H1 (cell line): ENCODE measurements around the gene CDKL5. TPM values are rescaled to one million over a fixed set of nuclear protein-coding genes. Genes with fewer than 3 reads are reported as not detected.

Experiments
- CTCF ChIA-PET: fragments of 300-600 bp; sonication (Branson Sonifier 250); formaldehyde crosslinking; loops from one replicate; lab custom pipeline; 2021; ENCODE audit not compliant: partially characterized antibody; lab: Charles Lee
- POLR2A ChIA-PET: fragments of 300-600 bp; sonication (Branson Sonifier 250); formaldehyde crosslinking; loops from one replicate; lab custom pipeline; 2021; ENCODE audit warnings: inconsistent platforms; ENCODE audit not compliant: partially characterized antibody; lab: Charles Lee
- DNase-seq, 2 experiments: peaks; one replicate each; pipeline versions ENCODE4 v3.0.0 to v3.0.0-alpha.2; 2010 to 2022; ENCODE audit warnings: low spot score in 2 of 2, low read depth in 1 of 2, mixed read lengths in 1 of 2
- FAIRE-seq: peaks from 2 replicates; lab custom pipeline; 2011; peaks lifted over from hg19 to GRCh38; lab: Jason Lieb, UNC
- H2AFZ ChIP-seq: 2 replicates; pipeline ENCODE4 v1.8.1; 2012; ENCODE audit warnings: low read length, inconsistent platforms
- H2AK5ac ChIP-seq: 2 replicates; pipeline ENCODE4 v1.6.1; 2013; ENCODE audit warnings: low read depth, low read length
- H2BK120ac ChIP-seq: replicated peaks from 2 replicates; pipeline ENCODE3; 2013; ENCODE audit warnings: low read depth, low read length, inconsistent platforms
- H2BK12ac ChIP-seq: 2 replicates; pipeline ENCODE4 v1.6.1; 2013; ENCODE audit warnings: low read depth, low read length
- H2BK15ac ChIP-seq: 2 replicates; pipeline ENCODE4 v1.6.1; 2013; ENCODE audit warnings: low read length
- H2BK20ac ChIP-seq: 2 replicates; pipeline ENCODE4 v1.6.1; 2013; ENCODE audit warnings: low read length
- H2BK5ac ChIP-seq: 2 replicates; pipeline ENCODE4 v1.6.1; 2013; ENCODE audit warnings: low read depth, low read length
- H3K14ac ChIP-seq: 2 replicates; pipeline ENCODE4 v1.6.1; 2013; ENCODE audit warnings: inconsistent platforms; ENCODE audit not compliant: insufficient read length
- H3K18ac ChIP-seq: 2 replicates; pipeline ENCODE4 v1.6.1; 2013; ENCODE audit warnings: low read length; ENCODE audit errors: extremely low read depth
- H3K23ac ChIP-seq: 2 replicates; pipeline ENCODE4 v1.6.1; 2013; ENCODE audit warnings: inconsistent platforms; ENCODE audit not compliant: insufficient read length
- H3K23me2 ChIP-seq: 2 replicates; pipeline ENCODE4 v1.6.1; 2013; ENCODE audit warnings: low read depth, low read length
- H3K27ac ChIP-seq: 2 replicates; pipeline ENCODE4 v1.6.1; 2011; ENCODE audit warnings: low read depth, low read length, inconsistent platforms
- H3K27me3 ChIP-seq, 4 experiments: replicated peaks in 1 of 4; 1 replicate in 1 of 4; 2 replicates in 3 of 4; pipeline versions ENCODE4 v1.6.1 to v1.8.1; 2011 to 2013; ENCODE audit warnings: low read length in 3 of 4, mild to moderate bottlenecking in 3 of 4, inconsistent platforms in 2 of 4, mixed read lengths in 2 of 4, moderate library complexity in 1 of 4; ENCODE audit not compliant: control insufficient read depth in 3 of 4, insufficient read depth in 3 of 4; ENCODE audit errors: extremely low read depth in 1 of 4
- H3K36me3 ChIP-seq, 4 experiments: 2 replicates each; pipeline versions ENCODE4 v1.6.1 to v1.8.1; 2011 to 2013; ENCODE audit warnings: mild to moderate bottlenecking in 4 of 4, low read length in 3 of 4, moderate library complexity in 2 of 4, control low read depth in 1 of 4, inconsistent platforms in 1 of 4; ENCODE audit not compliant: insufficient read depth in 4 of 4, control insufficient read depth in 2 of 4
- H3K4ac ChIP-seq: replicated peaks from 2 replicates; pipeline ENCODE3; 2013; ENCODE audit warnings: low read length, low read depth, mixed read lengths, inconsistent platforms; ENCODE audit not compliant: insufficient read length
- H3K4me1 ChIP-seq, 4 experiments: replicated peaks in 1 of 4; 1 replicate in 1 of 4; 2 replicates in 3 of 4; pipeline versions ENCODE4 v1.6.1 to v1.8.1; 2011 to 2013; ENCODE audit warnings: low read length in 3 of 4, inconsistent platforms in 2 of 4, mixed read lengths in 1 of 4; ENCODE audit not compliant: insufficient read depth in 4 of 4, control insufficient read depth in 3 of 4
- H3K4me2 ChIP-seq, 2 experiments: 2 replicates each; pipeline versions ENCODE4 v1.6.1 to v1.8.1; 2011 to 2013; ENCODE audit warnings: low read depth in 2 of 2, low read length in 2 of 2, control low read depth in 1 of 2, inconsistent platforms in 1 of 2, mild to moderate bottlenecking in 1 of 2; ENCODE audit not compliant: insufficient read depth in 1 of 2
- H3K4me3 ChIP-seq, 4 experiments: fragments of 200-600, 300-600 bp in 1 of 4; sonication (generic), shearing (Covaris generic), sonication (Bioruptor Twin) in 1 of 4; 2 replicates each; pipeline versions ENCODE4 v1.5.1 to v1.8.1; 2011 to 2016; ENCODE audit warnings: low read length in 4 of 4, low read depth in 3 of 4, control low read depth in 2 of 4, inconsistent platforms in 2 of 4, mild to moderate bottlenecking in 2 of 4, mixed read lengths in 1 of 4, moderate library complexity in 1 of 4; ENCODE audit not compliant: insufficient read depth in 2 of 4; ENCODE audit errors: extremely low read depth in 1 of 4
- H3K56ac ChIP-seq: replicated peaks from 2 replicates; pipeline ENCODE3; 2013; ENCODE audit warnings: low read depth, mild to moderate bottlenecking, mixed read lengths, low read length, inconsistent platforms; ENCODE audit not compliant: insufficient read length
- H3K79me1 ChIP-seq: 2 replicates; pipeline ENCODE4 v1.6.1; 2013; ENCODE audit warnings: low read depth, low read length, control low read depth
- H3K79me2 ChIP-seq, 2 experiments: 2 replicates each; pipeline versions ENCODE4 v1.6.1 to v1.8.1; 2012 to 2013; ENCODE audit warnings: low read length in 2 of 2, mild to moderate bottlenecking in 2 of 2, inconsistent platforms in 1 of 2; ENCODE audit not compliant: insufficient read depth in 2 of 2, control insufficient read depth in 1 of 2
- H3K9ac ChIP-seq, 4 experiments: replicated peaks in 1 of 4; 1 replicate in 1 of 4; 2 replicates in 3 of 4; pipeline versions ENCODE4 v1.6.1 to v1.8.1; 2011 to 2013; ENCODE audit warnings: low read depth in 3 of 4, low read length in 3 of 4, control low read depth in 2 of 4, mild to moderate bottlenecking in 2 of 4, moderate library complexity in 2 of 4, inconsistent platforms in 1 of 4; ENCODE audit errors: extremely low read depth in 1 of 4
- H3K9me3 ChIP-seq, 2 experiments: 2 replicates each; pipeline versions ENCODE4 v1.6.1 to v1.8.1; 2012 to 2013; ENCODE audit warnings: mild to moderate bottlenecking in 2 of 2, moderate library complexity in 2 of 2, control low read depth in 1 of 2, inconsistent platforms in 1 of 2, low read depth in 1 of 2, low read length in 1 of 2, mixed read lengths in 1 of 2; ENCODE audit not compliant: insufficient read depth in 2 of 2
- H4K20me1 ChIP-seq, 2 experiments: replicated peaks in 1 of 2; 2 replicates each; pipeline versions ENCODE3 to v1.8.1; 2011 to 2013; ENCODE audit warnings: inconsistent platforms in 2 of 2, low read length in 2 of 2, mild to moderate bottlenecking in 1 of 2; ENCODE audit not compliant: insufficient read depth in 2 of 2, control insufficient read depth in 1 of 2
- H4K5ac ChIP-seq: 2 replicates; pipeline ENCODE4 v1.6.1; 2013; ENCODE audit warnings: low read length, low read depth, mixed read lengths, inconsistent platforms; ENCODE audit not compliant: insufficient read length
- H4K8ac ChIP-seq: 2 replicates; pipeline ENCODE4 v1.8.0; 2013; ENCODE audit warnings: mild to moderate bottlenecking, moderate library complexity, low read length, inconsistent platforms; ENCODE audit not compliant: insufficient read depth; ENCODE audit errors: extremely low read depth
- H4K91ac ChIP-seq: replicated peaks from 2 replicates; pipeline ENCODE3; 2013; ENCODE audit warnings: low read length, mixed read lengths, inconsistent platforms; ENCODE audit not compliant: insufficient read length
- SRF ChIP-seq: IDR thresholded peaks from 2 replicates; pipeline ENCODE4 v1.6.1; 2011; ENCODE audit warnings: mild to moderate bottlenecking, low read depth, low read length, moderate library complexity
- WGBS, 2 experiments: shearing (Covaris generic) in 1 of 2; methylation state at CpG; one replicate each; pipeline versions ENCODE4 v1.1.6 to v1.1.7; 2013 to 2015; ENCODE audit warnings: low lambda C conversion rate in 2 of 2, mixed read lengths in 2 of 2, inconsistent platforms in 1 of 2, low coverage in 1 of 2, missing lambda C conversion rate in 1 of 2; ENCODE audit not compliant: insufficient replicate concordance in 2 of 2, insufficient coverage in 1 of 2, insufficient read length in 1 of 2; ENCODE audit errors: extremely low coverage in 1 of 2, missing lambda C conversion rate in 1 of 2; 5-methylcytosine and 5-hydroxymethylcytosine counted together
- polyA plus RNA-seq, 7 experiments: library from polyadenylated mRNA; depleted of rRNA in 3 of 7; stranded (reverse) in 5 of 7; unstranded in 2 of 7; fragments of >200 nt in 5 of 7; fragments of 200-250 nt in 2 of 7; gene quantifications; 1 replicate in 5 of 7; 2 replicates in 1 of 7; 4 replicates in 1 of 7; pipeline versions ENCODE4 v1.2.1 to v1.2.3, GENCODE V29; 2011 to 2013; ENCODE audit warnings: missing spikeins in 2 of 7, mixed read lengths in 2 of 7
- total RNA-seq: library from RNA; stranded (reverse); fragmentation: NEBNext Ultra II Directional; extraction: Animal tissue kit (Norgen Biotek cat#: 25700); gene quantifications from 2 replicates; pipeline ENCODE4 v1.2.1, GENCODE V29; 2021

The CDKL5 gene
- total and polyA plus RNA-seq, 2 of the 8 experiments (the other 6 are each of a cell fraction or from before 2014, with no cell fraction given) = 5.5 to 15.6 TPM

DNA sequence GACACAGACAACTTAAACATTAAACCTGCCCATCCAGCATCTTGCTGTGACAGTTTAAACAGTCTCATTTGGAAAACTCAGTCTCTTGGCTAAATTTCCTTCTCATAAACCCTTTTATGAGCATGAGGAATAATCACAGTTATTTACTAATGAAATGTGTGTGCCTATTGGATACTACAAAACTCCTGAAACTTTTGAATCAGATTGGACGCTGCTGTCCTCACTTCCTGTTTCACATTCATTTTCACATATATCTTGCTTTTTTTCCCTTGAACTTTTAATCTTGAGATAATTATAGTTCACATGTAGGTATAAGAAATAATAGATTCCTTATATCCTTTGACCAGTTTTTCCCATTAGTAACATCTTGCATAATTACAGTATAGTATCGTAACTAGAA lies 111.7 kb downstream of the CDKL5 start:
- H3K14ac ChIP-seq = no peak overlapping the region
- no peak overlapping the region for H2BK5ac ChIP-seq
- no peak overlapping the region for H2AFZ ChIP-seq
- H3K4me2 ChIP-seq = no peak overlapping the region
- H4K8ac ChIP-seq = no peak overlapping the region
- H3K56ac ChIP-seq = no peak overlapping the region
- no peaks in the 10 kb centered on the region for H3K23me2 ChIP-seq
- H3K4me1 ChIP-seq = no peaks in the 10 kb centered on the region
- no peak overlapping the region for H2AK5ac ChIP-seq
- H3K18ac ChIP-seq = no peak overlapping the region
- H3K79me1 ChIP-seq = no peaks in the 10 kb centered on the region
- no peak overlapping the region for H3K4me3 ChIP-seq
- no peaks in the 10 kb centered on the region for H3K36me3 ChIP-seq
- no peak overlapping the region for H4K5ac ChIP-seq
- DNase-seq (no peak), FAIRE-seq (no peak)
- H3K79me2 ChIP-seq = peaks cover 0 to 4% of the 10 kb centered on the region in 2 experiments; a peak in 1 of 4 replicates
- H4K20me1 ChIP-seq = no peaks in the 10 kb centered on the region
- ChIA-PET POLR2A (no interaction called here), CTCF (no interaction called here)
- no peak overlapping the region for H2BK120ac ChIP-seq
- H2BK15ac ChIP-seq = no peak overlapping the region
- no peak overlapping the region for H4K91ac ChIP-seq
- no peaks in the 10 kb centered on the region for H3K9me3 ChIP-seq
- TF ChIP-seq SRF = no peak
- no peak overlapping the region for H3K4ac ChIP-seq
- H3K27ac ChIP-seq = no peak overlapping the region
- H2BK12ac ChIP-seq = no peak overlapping the region
- H2BK20ac ChIP-seq = no peak overlapping the region
- H3K9ac ChIP-seq = no peak overlapping the region
- WGBS, 2 experiments = 97% methylated on average over 2 of the region's 2 CpGs; no CpG with 5 or more reads in 1 of the 2 experiments
- no peak overlapping the region for H3K23ac ChIP-seq
- no peaks in the 10 kb centered on the region for H3K27me3 ChIP-seq
